CD4-positive, alpha-beta T cell (primary cell): Measurements from ENCODE around the gene MOB1B. TPM values are rescaled to one million over a fixed set of nuclear protein-coding genes. Genes with fewer than 3 reads are reported as not detected.

Source experiments
- ATAC-seq: fragments of 200-7000 bp; cut with Tn5 transposase; one replicate; pipeline ENCODE4 v1.10.0; 2022; ENCODE audit warnings: mild to moderate bottlenecking; ENCODE audit not compliant: poor library complexity
- CTCF ChIA-PET: fragments of 350-600 bp; sonication (Branson Sonifier 250); formaldehyde crosslinking; loops from one replicate; lab custom pipeline; 2021; ENCODE audit warnings: antibody characterized with exemption, inconsistent platforms; lab: Charles Lee
- POLR2A ChIA-PET: fragments of 350-600 bp; sonication (Branson Sonifier 250); formaldehyde crosslinking; loops from one replicate; lab custom pipeline; 2021; ENCODE audit warnings: antibody characterized with exemption, inconsistent platforms; lab: Charles Lee
- DNase-seq, 14 experiments: peaks; one replicate each; pipeline ENCODE4 v3.0.0-alpha.2; 2013 to 2020; ENCODE audit warnings: mixed read lengths in 2 of 14
- H3K27ac ChIP-seq, 2 donors: one replicate each; pipeline versions ENCODE4 v1.5.1 to v1.7.0; 2013; ENCODE audit warnings: low read length in 2 of 2, low read depth in 1 of 2, mild to moderate bottlenecking in 1 of 2
- H3K27me3 ChIP-seq, 2 experiments: 1 replicate in 1 of 2; 2 replicates in 1 of 2; pipeline versions ENCODE4 v1.6.1 to v1.7.0; 2013; ENCODE audit warnings: low read length in 2 of 2, control low read depth in 1 of 2, mild to moderate bottlenecking in 1 of 2, moderate library complexity in 1 of 2; ENCODE audit not compliant: insufficient read depth in 2 of 2, control insufficient read depth in 1 of 2
- H3K36me3 ChIP-seq: one replicate; pipeline ENCODE4 v1.6.1; 2013; ENCODE audit warnings: low read length, control low read depth; ENCODE audit not compliant: insufficient read depth
- H3K4me1 ChIP-seq: one replicate; pipeline ENCODE4 v1.6.1; 2013; ENCODE audit warnings: low read length, control low read depth; ENCODE audit not compliant: insufficient read depth
- H3K4me3 ChIP-seq: one replicate; pipeline ENCODE4 v1.5.1; 2013; ENCODE audit warnings: mild to moderate bottlenecking, low read length, moderate library complexity
- H3K9me3 ChIP-seq, 2 experiments: 1 replicate in 1 of 2; 2 replicates in 1 of 2; pipeline versions ENCODE4 v1.6.1 to v1.7.0; 2013; ENCODE audit warnings: low read length in 2 of 2, mild to moderate bottlenecking in 2 of 2, control low read depth in 1 of 2, moderate library complexity in 1 of 2; ENCODE audit not compliant: control insufficient read depth in 1 of 2, insufficient read depth in 1 of 2
- H3K27ac Mint-ChIP-seq: one replicate; pipeline ENCODE4 v1.8.0; 2020; ENCODE audit warnings: mixed read lengths
- H3K27me3 Mint-ChIP-seq: one replicate; pipeline ENCODE4 v1.8.0; 2021; ENCODE audit warnings: mixed read lengths
- H3K36me3 Mint-ChIP-seq: one replicate; pipeline ENCODE4 v1.8.0; 2021; ENCODE audit warnings: low read depth, mixed read lengths
- H3K4me1 Mint-ChIP-seq: one replicate; pipeline ENCODE4 v1.8.0; 2021; ENCODE audit warnings: low read depth, mixed read lengths
- H3K4me3 Mint-ChIP-seq: one replicate; pipeline ENCODE4 v1.8.0; 2020; ENCODE audit warnings: mild to moderate bottlenecking, mixed read lengths
- H3K9me3 Mint-ChIP-seq: one replicate; pipeline ENCODE4 v1.8.0; 2020; ENCODE audit warnings: mixed read lengths
- intact Hi-C, 2 experiments: fragments of 100-400 bp; cut with DNase I in 1 of 2; cut with micrococcal nuclease in 1 of 2; formaldehyde crosslinking; loops; one replicate each; pipeline versions ENCODE4 v1.15.1 to v1.9.0; 2023 to 2025; cut with DNase I, micrococcal nuclease
- total RNA-seq, 174 experiments: library from RNA in 2 of 174; stranded (reverse) in 2 of 174; gene quantifications; one replicate each; pipeline ENCODE4 v1.2.3 and lab custom pipeline; 2021 to 2026
- TF ChIP-seq, protein P1 (sequence below): fragments of 200-600 bp; IDR thresholded peaks from one replicate; pipeline ENCODE4 v1.8.0; 2022; ENCODE audit warnings: antibody characterized with exemption, mild to moderate bottlenecking

MOB1B gene
- total RNA-seq, 2 experiments from 2014 or later, result 13.1 to 13.4 TPM

GRCh38 chr4:70930530-70931256, 28.5 kb downstream of the MOB1B start:
- no peak overlapping the region for H3K27ac ChIP-seq

DNA sequence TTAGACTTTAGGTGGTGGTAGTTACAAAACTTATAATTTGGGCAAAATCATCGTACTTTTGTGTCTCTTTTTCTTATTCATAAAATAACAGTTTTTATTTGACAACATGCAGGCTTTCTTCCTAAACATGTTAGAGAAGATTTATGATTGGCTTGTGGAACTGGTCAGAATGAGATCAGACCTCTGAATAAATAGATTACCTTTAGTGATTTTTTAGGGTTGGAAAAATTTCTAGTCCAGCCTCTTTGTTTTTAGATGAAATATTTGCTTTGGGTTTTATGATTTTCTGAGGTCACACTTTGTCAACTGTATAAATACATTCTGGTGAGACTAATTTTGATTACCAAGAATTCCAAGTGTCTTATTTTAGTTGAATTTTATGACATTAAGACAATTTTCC, 29.2 kb downstream of the MOB1B start:
- intact Hi-C loops, result no loop called here
- H3K4me1 ChIP-seq, result peaks cover 14% of the 10 kb centered on the region
- no peak overlapping the region for H3K4me3 Mint-ChIP-seq
- no peaks in the 10 kb centered on the region for H3K27me3 Mint-ChIP-seq
- no peaks in the 10 kb centered on the region for H3K27me3 ChIP-seq
- TF ChIP-seq, protein P1, sequence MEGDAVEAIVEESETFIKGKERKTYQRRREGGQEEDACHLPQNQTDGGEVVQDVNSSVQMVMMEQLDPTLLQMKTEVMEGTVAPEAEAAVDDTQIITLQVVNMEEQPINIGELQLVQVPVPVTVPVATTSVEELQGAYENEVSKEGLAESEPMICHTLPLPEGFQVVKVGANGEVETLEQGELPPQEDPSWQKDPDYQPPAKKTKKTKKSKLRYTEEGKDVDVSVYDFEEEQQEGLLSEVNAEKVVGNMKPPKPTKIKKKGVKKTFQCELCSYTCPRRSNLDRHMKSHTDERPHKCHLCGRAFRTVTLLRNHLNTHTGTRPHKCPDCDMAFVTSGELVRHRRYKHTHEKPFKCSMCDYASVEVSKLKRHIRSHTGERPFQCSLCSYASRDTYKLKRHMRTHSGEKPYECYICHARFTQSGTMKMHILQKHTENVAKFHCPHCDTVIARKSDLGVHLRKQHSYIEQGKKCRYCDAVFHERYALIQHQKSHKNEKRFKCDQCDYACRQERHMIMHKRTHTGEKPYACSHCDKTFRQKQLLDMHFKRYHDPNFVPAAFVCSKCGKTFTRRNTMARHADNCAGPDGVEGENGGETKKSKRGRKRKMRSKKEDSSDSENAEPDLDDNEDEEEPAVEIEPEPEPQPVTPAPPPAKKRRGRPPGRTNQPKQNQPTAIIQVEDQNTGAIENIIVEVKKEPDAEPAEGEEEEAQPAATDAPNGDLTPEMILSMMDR, result no peak
- no peaks in the 10 kb centered on the region for H3K9me3 ChIP-seq
- CTCF ChIA-PET, result interaction anchor here (1.1 to 1.2 kb wide), 2 partner anchors 39 to 279 kb away, joined by 3 read pairs; no protein-coding TSS in a partner anchor
- DNase-seq (no peak), ATAC-seq (no peak)
- H3K4me3 ChIP-seq, result no peak overlapping the region
- peaks cover 39% of the 10 kb centered on the region for H3K4me1 Mint-ChIP-seq
- H3K36me3 ChIP-seq, result no peaks in the 10 kb centered on the region
- POLR2A ChIA-PET, result interaction anchor here (0.6 kb wide), 1 partner anchor 71 kb away, joined by 5 read pairs; no protein-coding TSS in a partner anchor
- no peak overlapping the region for H3K27ac ChIP-seq
- H3K9me3 Mint-ChIP-seq, result no peaks in the 10 kb centered on the region
- H3K27ac Mint-ChIP-seq, result no peak overlapping the region
- peaks cover 2% of the 10 kb centered on the region for H3K36me3 Mint-ChIP-seq

More at GRCh38 chr4:70930530-70931256, 28.5 kb downstream of the MOB1B start:
- H3K4me1 Mint-ChIP-seq, result peaks cover 43% of the 10 kb centered on the region
- TF ChIP-seq, protein P1, result no peak
- H3K36me3 Mint-ChIP-seq, result no peaks in the 10 kb centered on the region
- intact Hi-C loops, result no loop called here
- no peak overlapping the region for H3K4me3 Mint-ChIP-seq
- H3K4me3 ChIP-seq, result no peak overlapping the region
- no peak for ATAC-seq
- no peak for DNase-seq
- H3K9me3 ChIP-seq, result no peaks in the 10 kb centered on the region
- H3K36me3 ChIP-seq, result no peaks in the 10 kb centered on the region
- POLR2A ChIA-PET, result interaction anchor here (0.6 kb wide), 1 partner anchor 72 kb away, joined by 5 read pairs; no protein-coding TSS in a partner anchor
- no peaks in the 10 kb centered on the region for H3K9me3 Mint-ChIP-seq
- no peak overlapping the region for H3K27ac Mint-ChIP-seq
- no peaks in the 10 kb centered on the region for H3K27me3 ChIP-seq
- no peaks in the 10 kb centered on the region for H3K27me3 Mint-ChIP-seq
- H3K4me1 ChIP-seq, result peaks cover 15% of the 10 kb centered on the region
- CTCF ChIA-PET, result interaction anchor here (0.6 to 2.1 kb wide), 4 partner anchors 12 to 279 kb away, joined by 3 to 5 read pairs (median 3); no protein-coding TSS in a partner anchor

DNA sequence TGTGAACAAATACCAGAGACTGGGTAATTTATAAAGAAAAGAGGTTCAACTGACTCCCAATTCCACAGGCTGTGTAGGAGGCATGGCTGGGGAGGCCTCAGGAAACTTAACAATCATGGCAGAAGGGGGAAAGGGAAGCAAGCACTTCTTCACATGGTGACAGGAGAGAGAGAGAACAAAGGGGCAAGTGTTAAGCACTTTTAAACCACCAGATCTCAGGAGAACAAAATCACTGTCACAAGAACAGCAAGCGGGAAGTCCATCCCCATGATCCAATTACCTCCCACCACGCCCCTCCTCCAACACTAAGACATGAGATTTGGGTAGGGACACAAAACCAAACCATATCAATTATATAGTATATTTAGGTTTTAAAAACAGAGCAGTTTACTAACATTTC, 30.8 kb downstream of the MOB1B start:
- intact Hi-C loops, result no loop called here
- no peak for DNase-seq
- Mint-ChIP-seq H3K4me3 (no peak overlapping the region), H3K4me1 (peaks cover 29% of the 10 kb centered on the region), H3K36me3 (peaks cover 5% of the 10 kb centered on the region), H3K9me3 (no peaks in the 10 kb centered on the region), H3K27me3 (no peaks in the 10 kb centered on the region), H3K27ac (no peak overlapping the region)
- Histone ChIP-seq H3K4me3 (no peak overlapping the region), H3K27me3 (no peaks in the 10 kb centered on the region), H3K27ac (no peak overlapping the region), H3K9me3 (no peaks in the 10 kb centered on the region), H3K36me3 (no peaks in the 10 kb centered on the region), H3K4me1 (peaks cover 5% of the 10 kb centered on the region)
- POLR2A ChIA-PET, result no interaction called here
- TF ChIP-seq, protein P1, result no peak
- ATAC-seq, result no peak
- CTCF ChIA-PET, result no interaction called here
